IPS-NIHi7 (cell line): ENCODE data around the gene FAM9C.
"Not testable (repeated sequence)": the region's sequence is repeated elsewhere in the genome, so short reads cannot be mapped to it uniquely, and the experiment has no call there.

ENCODE experiments used
- DNase-seq: peaks from one replicate; pipeline ENCODE4 v3.0.0; 2012; ENCODE audit warnings: mixed read lengths; ENCODE audit errors: extremely low spot score

The FAM9C gene

GRCh38 chrX:13043138-13043537, 1.3 kb downstream of the FAM9C start:
- no peak for DNase-seq

- no peak for DNase-seq
Observed at GRCh38 chrX:13036896-13037295, 7.5 kb downstream of the FAM9C start.

GRCh38 chrX:13033193-13033592, 11.2 kb downstream of the FAM9C start:
- no peak for DNase-seq

GRCh38 chrX:13029887-13030771, 14.3 kb downstream of the FAM9C start:
- DNase-seq = peak; percentile 64

GRCh38 chrX:13029637-13029886, 14.9 kb downstream of the FAM9C start:
- DNase-seq = no peak

- peak; percentile 43 for DNase-seq
Observed at GRCh38 chrX:13028871-13029636, 15.4 kb downstream of the FAM9C start.

- DNase-seq = no peak
Observed at GRCh38 chrX:13026877-13027652, 17.4 kb downstream of the FAM9C start.

- no peak for DNase-seq
Observed at GRCh38 chrX:13024986-13025385, 19.4 kb downstream of the FAM9C start.

- no peak for DNase-seq
Observed at GRCh38 chrX:13023979-13024378, 20.4 kb downstream of the FAM9C start.

- DNase-seq = no peak
Observed at GRCh38 chrX:13023567-13023966, 20.9 kb downstream of the FAM9C start.

GRCh38 chrX:13022926-13023325, 21.5 kb downstream of the FAM9C start:
- no peak for DNase-seq

- DNase-seq = not testable (repeated sequence)
Observed at GRCh38 chrX:13016731-13017130, 27.7 kb downstream of the FAM9C start.

GRCh38 chrX:13015536-13016236, 28.7 kb downstream of the FAM9C start:
- no peak for DNase-seq

- DNase-seq = no peak
Observed at GRCh38 chrX:13014111-13015096, 30.0 kb downstream of the FAM9C start.

- no peak for DNase-seq
Observed at GRCh38 chrX:13013363-13014110, 30.9 kb downstream of the FAM9C start.

GRCh38 chrX:13010546-13010945, 33.9 kb downstream of the FAM9C start:
- no peak for DNase-seq

GRCh38 chrX:13009844-13010243, 34.6 kb downstream of the FAM9C start:
- no peak for DNase-seq

GRCh38 chrX:13009273-13009672, 35.1 kb downstream of the FAM9C start:
- DNase-seq = no peak

- no peak for DNase-seq
Observed at GRCh38 chrX:13008851-13009250, 35.6 kb downstream of the FAM9C start.

GRCh38 chrX:13008189-13008533, 36.3 kb downstream of the FAM9C start:
- DNase-seq = no peak
